Gastrocnemius medialis (tissue), 4 donors: ENCODE data around the gene EXO1. TPM values are rescaled to one million over a fixed set of nuclear protein-coding genes. Genes with fewer than 3 reads are reported as not detected.

Experiments
- ATAC-seq, 2 donors: fragments of 150-250 bp; one replicate each; pipeline ENCODE4 v1.9.1; 2016
- DNase-seq, 2 donors: peaks; one replicate each; pipeline ENCODE4 v3.0.0-alpha.2; 2019
- H3K27ac ChIP-seq, 4 donors: fragments of 200-600 bp; sonication (generic); 1 replicate in 1 of 4; 2 replicates in 3 of 4; pipeline ENCODE4 v1.5.1; 2016 to 2018; ENCODE audit warnings: mild to moderate bottlenecking in 2 of 4, moderate library complexity in 1 of 4
- H3K27me3 ChIP-seq, 3 donors: fragments of 200-600 bp; sonication (generic) in 2 of 3; 1 replicate in 1 of 3; 2 replicates in 2 of 3; pipeline versions ENCODE4 v1.5.1 to v1.6.0; 2016 to 2019; ENCODE audit warnings: mild to moderate bottlenecking in 1 of 3, moderate library complexity in 1 of 3
- H3K36me3 ChIP-seq, 2 donors: fragments of 200-600 bp; sonication (generic) in 1 of 2; one replicate each; pipeline ENCODE4 v1.5.1; 2017 to 2018
- H3K4me1 ChIP-seq, 2 donors: fragments of 200-600 bp; sonication (generic) in 1 of 2; one replicate each; pipeline ENCODE4 v1.5.1; 2016 to 2017; ENCODE audit warnings: mild to moderate bottlenecking in 2 of 2
- H3K4me3 ChIP-seq, 4 donors: fragments of 200-600 bp; sonication (generic) in 3 of 4; 1 replicate in 1 of 4; 2 replicates in 3 of 4; pipeline ENCODE4 v1.5.1; 2016 to 2019; ENCODE audit warnings: mild to moderate bottlenecking in 2 of 4
- H3K9me3 ChIP-seq, 3 donors: fragments of 200-600 bp; sonication (generic) in 2 of 3; 1 replicate in 1 of 3; 2 replicates in 2 of 3; pipeline ENCODE4 v1.5.1; 2016 to 2019
- POLR2A ChIP-seq, 2 donors: fragments of 450-650 bp; IDR thresholded peaks; one replicate each; pipeline ENCODE4 v1.6.1; 2017; ENCODE audit warnings: antibody characterized with exemption in 2 of 2, mild to moderate bottlenecking in 2 of 2, moderate library complexity in 2 of 2
- in situ Hi-C, 4 donors: fragments of 200-750 bp; cut with MboI; loops; one replicate each; pipeline versions ENCODE4 v1.15.0 to v1.8.0; 2017; ENCODE audit warnings: low sequenced_read_pairs in 4 of 4
- intact Hi-C: fragments of 100-400 bp; cut with DNase I; formaldehyde crosslinking; loops from one replicate; pipeline ENCODE4 v1.15.1; 2023; ENCODE audit warnings: low total_unique reads
- total RNA-seq, 4 donors: library from RNA; depleted of rRNA; stranded (reverse); fragments of >200 nt; gene quantifications; one replicate each; pipeline versions ENCODE4 v1.1.0 to v1.2.3, GENCODE V29; 2016
- TF ChIP-seq, protein P1 (sequence below), 5 experiments: fragments of 450-650 bp in 3 of 5; fragments of 200-600 bp in 2 of 5; sonication (generic) in 2 of 5; IDR thresholded peaks in 4 of 5; conservative IDR thresholded peaks in 1 of 5; 1 replicate in 4 of 5; 2 replicates in 1 of 5; pipeline ENCODE4 v1.5.1; 2016 to 2019; ENCODE audit warnings: antibody characterized with exemption in 5 of 5, mild to moderate bottlenecking in 3 of 5, moderate library complexity in 3 of 5

EXO1 gene
- total RNA-seq, 4 donors from 2014 or later, result 0.20 TPM; not detected in 2

DNA sequence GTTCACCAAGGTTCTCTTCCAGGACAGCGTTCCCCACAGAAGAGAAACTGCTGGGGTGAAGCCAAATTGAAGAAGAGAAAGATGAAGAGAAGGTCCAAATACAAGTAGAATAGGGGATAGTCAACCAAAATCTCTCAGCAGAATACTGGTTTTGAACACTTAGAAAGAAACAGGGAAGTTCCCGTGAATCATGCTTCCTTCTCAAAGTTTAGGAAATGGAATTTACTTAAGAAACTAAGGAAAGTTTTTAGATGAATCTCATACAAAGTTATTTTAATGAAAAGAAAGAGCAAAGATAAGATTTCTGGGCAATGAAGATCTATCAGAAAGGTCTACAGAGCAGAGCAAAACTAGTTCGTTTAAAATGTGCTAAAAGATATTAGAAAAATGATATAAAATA is 43.3 kb downstream of the EXO1 start:
- Histone ChIP-seq H3K4me3 (no peak overlapping the region), H3K9me3 (no peaks in the 10 kb centered on the region), H3K36me3 (no peaks in the 10 kb centered on the region), H3K4me1 (no peaks in the 10 kb centered on the region), H3K27ac (no peak overlapping the region), H3K27me3 (no peaks in the 10 kb centered on the region)
- ATAC-seq, result no peak
- intact Hi-C loops (loop anchor here (10.0 kb wide), 1 partner anchor 124 kb away; no protein-coding TSS in a partner anchor), in situ Hi-C loops (no loop called here)
- TF ChIP-seq, protein P1, sequence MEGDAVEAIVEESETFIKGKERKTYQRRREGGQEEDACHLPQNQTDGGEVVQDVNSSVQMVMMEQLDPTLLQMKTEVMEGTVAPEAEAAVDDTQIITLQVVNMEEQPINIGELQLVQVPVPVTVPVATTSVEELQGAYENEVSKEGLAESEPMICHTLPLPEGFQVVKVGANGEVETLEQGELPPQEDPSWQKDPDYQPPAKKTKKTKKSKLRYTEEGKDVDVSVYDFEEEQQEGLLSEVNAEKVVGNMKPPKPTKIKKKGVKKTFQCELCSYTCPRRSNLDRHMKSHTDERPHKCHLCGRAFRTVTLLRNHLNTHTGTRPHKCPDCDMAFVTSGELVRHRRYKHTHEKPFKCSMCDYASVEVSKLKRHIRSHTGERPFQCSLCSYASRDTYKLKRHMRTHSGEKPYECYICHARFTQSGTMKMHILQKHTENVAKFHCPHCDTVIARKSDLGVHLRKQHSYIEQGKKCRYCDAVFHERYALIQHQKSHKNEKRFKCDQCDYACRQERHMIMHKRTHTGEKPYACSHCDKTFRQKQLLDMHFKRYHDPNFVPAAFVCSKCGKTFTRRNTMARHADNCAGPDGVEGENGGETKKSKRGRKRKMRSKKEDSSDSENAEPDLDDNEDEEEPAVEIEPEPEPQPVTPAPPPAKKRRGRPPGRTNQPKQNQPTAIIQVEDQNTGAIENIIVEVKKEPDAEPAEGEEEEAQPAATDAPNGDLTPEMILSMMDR (IDR thresholded peaks at IDR 0.05 in 4 of 5, conservative IDR thresholded peaks at IDR 0.05 in 1 of 5), result no peak
- TF ChIP-seq POLR2A (IDR thresholded peaks at IDR 0.05), result no peak
- DNase-seq, result no peak

- Histone ChIP-seq H3K9me3 (no peaks in the 10 kb centered on the region), H3K27ac (no peak overlapping the region), H3K4me3 (no peak overlapping the region), H3K27me3 (no peaks in the 10 kb centered on the region), H3K36me3 (no peaks in the 10 kb centered on the region), H3K4me1 (no peaks in the 10 kb centered on the region)
- no peak for TF ChIP-seq POLR2A (IDR thresholded peaks at IDR 0.05)
- TF ChIP-seq, protein P1 (IDR thresholded peaks at IDR 0.05 in 4 of 5, conservative IDR thresholded peaks at IDR 0.05 in 1 of 5), result no peak
- intact Hi-C loops (loop anchor here (10.0 kb wide), 1 partner anchor 121 kb away; no protein-coding TSS in a partner anchor), in situ Hi-C loops (no loop called here)
- DNase-seq, result no peak
- ATAC-seq, result no peak
Measured at GRCh38 chr1:241894016-241894415, 46.0 kb downstream of the EXO1 start.

DNA sequence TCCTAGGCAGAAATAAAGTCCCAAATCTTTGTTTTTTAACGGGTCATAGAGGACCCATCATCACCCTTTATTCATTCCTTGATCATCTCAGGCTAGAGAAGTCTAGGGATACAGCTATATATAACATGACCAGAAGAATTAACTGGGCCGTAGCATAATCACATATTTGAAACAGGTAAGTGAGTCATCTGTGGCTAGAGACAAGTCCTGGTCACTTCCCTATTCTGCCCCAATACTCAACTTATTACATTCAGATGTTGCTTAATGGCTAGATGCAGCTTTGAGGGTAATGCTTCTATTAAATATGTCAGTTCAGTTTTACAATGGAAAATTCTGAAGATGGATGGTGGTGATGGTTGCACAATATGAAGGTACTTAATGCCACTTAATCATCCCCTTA is 47.0 kb downstream of the EXO1 start:
- H3K4me3 ChIP-seq, result no peak overlapping the region
- no peaks in the 10 kb centered on the region for H3K36me3 ChIP-seq
- TF ChIP-seq POLR2A (IDR thresholded peaks at IDR 0.05), result no peak
- TF ChIP-seq, protein P1 (IDR thresholded peaks at IDR 0.05 in 4 of 5, conservative IDR thresholded peaks at IDR 0.05 in 1 of 5), result no peak
- no peaks in the 10 kb centered on the region for H3K27me3 ChIP-seq
- in situ Hi-C loops, result no loop called here
- intact Hi-C loops, result loop anchor here (10.0 kb wide), 1 partner anchor 120 kb away; no protein-coding TSS in a partner anchor
- no peaks in the 10 kb centered on the region for H3K4me1 ChIP-seq
- H3K27ac ChIP-seq, result no peak overlapping the region
- no peaks in the 10 kb centered on the region for H3K9me3 ChIP-seq
- no peak for ATAC-seq
- no peak for DNase-seq

DNA sequence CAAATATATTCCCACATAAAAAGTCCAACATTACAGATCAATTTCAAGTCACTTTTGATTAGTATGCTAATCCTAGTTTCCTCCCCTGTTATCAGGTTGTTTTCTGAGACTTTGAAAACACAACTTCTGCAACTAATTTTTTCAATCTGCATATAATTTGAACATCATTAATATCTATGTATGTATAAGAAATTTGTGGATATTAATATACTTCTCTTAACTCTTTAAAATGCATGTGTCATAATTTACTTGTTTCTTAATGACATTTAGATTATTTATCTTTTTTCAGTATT is 48.6 kb downstream of the EXO1 start:
- Histone ChIP-seq H3K4me1 (no peaks in the 10 kb centered on the region), H3K9me3 (no peaks in the 10 kb centered on the region), H3K27ac (no peak overlapping the region), H3K36me3 (no peaks in the 10 kb centered on the region), H3K4me3 (no peak overlapping the region), H3K27me3 (no peaks in the 10 kb centered on the region)
- in situ Hi-C loops (no loop called here), intact Hi-C loops (loop anchor here (10.0 kb wide), 1 partner anchor 118 kb away; no protein-coding TSS in a partner anchor)
- ATAC-seq, result no peak
- DNase-seq, result no peak
- TF ChIP-seq, protein P1 (IDR thresholded peaks at IDR 0.05 in 4 of 5, conservative IDR thresholded peaks at IDR 0.05 in 1 of 5), result no peak
- no peak for TF ChIP-seq POLR2A (IDR thresholded peaks at IDR 0.05)

DNA sequence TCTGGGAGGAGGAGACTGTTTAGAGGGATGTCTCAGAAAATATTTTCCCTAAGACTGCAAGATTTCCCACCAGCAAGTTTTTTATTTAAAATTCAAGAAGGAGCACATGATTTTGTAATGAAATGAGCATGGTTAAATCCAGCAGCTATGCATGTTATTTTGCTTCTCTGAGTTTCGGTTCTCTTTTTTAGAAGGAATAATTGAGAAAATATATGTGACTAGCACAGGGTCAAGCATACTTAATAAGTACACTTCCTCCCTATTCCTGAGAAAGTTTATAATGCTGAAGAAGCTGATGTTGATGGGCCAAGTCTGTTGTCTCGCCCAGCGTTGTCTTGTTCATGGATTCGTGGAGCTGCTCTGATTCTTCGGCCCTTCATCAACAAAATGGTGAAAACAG is 51.2 kb downstream of the EXO1 start:
- intact Hi-C loops (loop anchor here (10.0 kb wide), 1 partner anchor 116 kb away; no protein-coding TSS in a partner anchor), in situ Hi-C loops (no loop called here)
- DNase-seq, result no peak
- no peak overlapping the region for H3K27ac ChIP-seq
- no peak overlapping the region for H3K4me3 ChIP-seq
- no peaks in the 10 kb centered on the region for H3K27me3 ChIP-seq
- ATAC-seq, result no peak
- H3K9me3 ChIP-seq, result no peaks in the 10 kb centered on the region
- no peaks in the 10 kb centered on the region for H3K4me1 ChIP-seq
- no peaks in the 10 kb centered on the region for H3K36me3 ChIP-seq
- no peak for TF ChIP-seq POLR2A (IDR thresholded peaks at IDR 0.05)
- TF ChIP-seq, protein P1 (IDR thresholded peaks at IDR 0.05 in 4 of 5, conservative IDR thresholded peaks at IDR 0.05 in 1 of 5), result no peak
